Measurements from ENCODE around the gene DGKA. TPM values are rescaled to one million over a fixed set of nuclear protein-coding genes. Genes with fewer than 3 reads are reported as not detected.

The DGKA gene
- total RNA-seq, 2 experiments from 2014 or later: 144 to 170 TPM

DNA sequence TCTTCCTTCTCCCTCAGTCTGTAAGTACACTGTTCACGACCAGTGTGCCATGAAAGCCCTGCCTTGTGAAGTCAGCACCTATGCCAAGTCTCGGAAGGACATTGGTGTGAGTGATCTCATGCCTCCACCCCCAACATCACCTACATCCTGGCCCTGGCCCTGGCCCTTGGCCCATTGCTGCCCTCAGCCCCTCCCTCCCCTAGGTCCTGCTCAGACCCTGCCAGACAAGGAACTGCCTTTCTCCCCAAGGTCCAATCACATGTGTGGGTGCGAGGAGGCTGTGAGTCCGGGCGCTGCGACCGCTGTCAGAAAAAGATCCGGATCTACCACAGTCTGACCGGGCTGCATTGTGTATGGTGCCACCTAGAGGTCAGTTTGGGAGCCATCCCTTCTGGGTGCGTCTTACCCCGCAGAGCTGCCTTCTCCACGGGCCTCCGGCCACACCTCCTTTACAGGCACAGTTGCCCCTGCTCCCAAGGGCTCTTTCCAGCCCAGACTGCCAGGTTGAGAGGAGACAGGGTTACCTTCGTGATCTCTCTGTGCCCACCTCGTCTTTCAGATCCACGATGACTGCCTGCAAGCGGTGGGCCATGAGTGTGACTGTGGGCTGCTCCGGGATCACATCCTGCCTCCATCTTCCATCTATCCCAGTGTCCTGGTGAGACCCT, 9.2 kb downstream of the DGKA start:
- H3K36me3 ChIP-seq (ENCODE audit: insufficient read depth, low read length): peaks cover 96% of the 10 kb centered on the region
- peak overlapping the region; percentile 41 for H3K4me2 ChIP-seq (ENCODE audit: low read length)
- H3K4me1 ChIP-seq (ENCODE audit: insufficient read depth, low read length, poor library complexity, severe bottlenecking): peaks cover 16% of the 10 kb centered on the region
- no peak overlapping the region for H3K4me3 ChIP-seq (ENCODE audit: low read depth, low read length, poor library complexity, severe bottlenecking)
- TF ChIP-seq EZH2phosphoT487 (IDR thresholded peaks at IDR 0.05; ENCODE audit: borderline replicate concordance, low read depth, low read length): no peak
- TF ChIP-seq, protein P1, sequence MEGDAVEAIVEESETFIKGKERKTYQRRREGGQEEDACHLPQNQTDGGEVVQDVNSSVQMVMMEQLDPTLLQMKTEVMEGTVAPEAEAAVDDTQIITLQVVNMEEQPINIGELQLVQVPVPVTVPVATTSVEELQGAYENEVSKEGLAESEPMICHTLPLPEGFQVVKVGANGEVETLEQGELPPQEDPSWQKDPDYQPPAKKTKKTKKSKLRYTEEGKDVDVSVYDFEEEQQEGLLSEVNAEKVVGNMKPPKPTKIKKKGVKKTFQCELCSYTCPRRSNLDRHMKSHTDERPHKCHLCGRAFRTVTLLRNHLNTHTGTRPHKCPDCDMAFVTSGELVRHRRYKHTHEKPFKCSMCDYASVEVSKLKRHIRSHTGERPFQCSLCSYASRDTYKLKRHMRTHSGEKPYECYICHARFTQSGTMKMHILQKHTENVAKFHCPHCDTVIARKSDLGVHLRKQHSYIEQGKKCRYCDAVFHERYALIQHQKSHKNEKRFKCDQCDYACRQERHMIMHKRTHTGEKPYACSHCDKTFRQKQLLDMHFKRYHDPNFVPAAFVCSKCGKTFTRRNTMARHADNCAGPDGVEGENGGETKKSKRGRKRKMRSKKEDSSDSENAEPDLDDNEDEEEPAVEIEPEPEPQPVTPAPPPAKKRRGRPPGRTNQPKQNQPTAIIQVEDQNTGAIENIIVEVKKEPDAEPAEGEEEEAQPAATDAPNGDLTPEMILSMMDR (conservative IDR thresholded peaks at IDR 0.05; ENCODE audit: low read length): peak; percentile 95
- peak overlapping the region; percentile 36 for H3K27ac ChIP-seq (ENCODE audit: low read depth, low read length, poor library complexity, severe bottlenecking)
- H3K9me2 ChIP-seq (ENCODE audit: insufficient read depth, low read length): no peaks in the 10 kb centered on the region
- intact Hi-C loops (cut with micrococcal nuclease; ENCODE audit: unreplicated experiment): loop anchor here (1.0 kb wide), 4 partner anchors 10 to 201 kb away; no protein-coding TSS in a partner anchor
- POLR2A ChIA-PET: no interaction called here
- H3K79me2 ChIP-seq (ENCODE audit: insufficient read depth, low read depth, low read length): peaks cover under 1% of the 10 kb centered on the region; the same call in 1 of the 2 replicates
- peak; percentile 88 for DNase-seq (ENCODE audit: low spot score)
- no peak overlapping the region for H2AFZ ChIP-seq (ENCODE audit: low read length)
- peaks cover 6% of the 10 kb centered on the region; the same call in 1 of the 2 replicates for H4K20me1 ChIP-seq (ENCODE audit: insufficient read depth, low read length)
- BruUV-seq (replicated peaks): no TSS peak
- no peaks in the 10 kb centered on the region for H3K9me3 ChIP-seq (ENCODE audit: low read length)
- CTCF ChIA-PET (ENCODE audit: unreplicated experiment): interaction anchor here (1.0 to 1.6 kb wide), 2 partner anchors 14 to 110 kb away, joined by 4 to 5 read pairs; partner anchors contain the start of gene DNAJC14

DNA sequence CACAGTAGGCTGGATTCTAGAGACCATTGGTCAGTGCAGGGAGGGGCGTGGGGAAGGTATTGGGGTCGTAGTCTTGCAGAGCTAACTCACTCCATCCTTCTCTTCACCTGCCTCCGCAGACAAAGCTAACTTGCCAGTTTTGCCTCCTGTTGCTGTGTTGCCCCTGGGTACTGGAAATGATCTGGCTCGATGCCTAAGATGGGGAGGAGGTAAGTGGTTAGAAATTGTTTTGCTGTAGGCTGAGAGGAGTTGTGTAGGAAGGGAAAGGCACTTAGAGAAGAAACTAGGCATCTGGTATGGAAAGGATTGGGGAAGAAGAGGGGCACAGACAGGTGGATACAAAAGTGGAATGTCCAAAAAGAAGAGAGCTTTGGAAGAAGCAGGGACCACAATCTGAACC, 11.1 kb downstream of the DGKA start:
- no TSS peak for BruUV-seq (replicated peaks)
- intact Hi-C loops (cut with micrococcal nuclease; ENCODE audit: unreplicated experiment): no loop called here
- Histone ChIP-seq H3K4me1 (ENCODE audit: insufficient read depth, low read length, poor library complexity, severe bottlenecking) (peaks cover 16% of the 10 kb centered on the region), H3K36me3 (ENCODE audit: insufficient read depth, low read length) (peaks cover 93% of the 10 kb centered on the region), H3K9me2 (ENCODE audit: insufficient read depth, low read length) (no peaks in the 10 kb centered on the region), H3K27ac (ENCODE audit: low read depth, low read length, poor library complexity, severe bottlenecking) (no peak overlapping the region), H4K20me1 (ENCODE audit: insufficient read depth, low read length) (peaks cover 5% of the 10 kb centered on the region; the same call in 1 of the 2 replicates), H2AFZ (ENCODE audit: low read length) (no peak overlapping the region), H3K79me2 (ENCODE audit: insufficient read depth, low read depth, low read length) (no peaks in the 10 kb centered on the region), H3K4me2 (ENCODE audit: low read length) (no peak overlapping the region), H3K9me3 (ENCODE audit: low read length) (no peaks in the 10 kb centered on the region), H3K4me3 (ENCODE audit: low read depth, low read length, poor library complexity, severe bottlenecking) (no peak overlapping the region)
- CTCF ChIA-PET (ENCODE audit: unreplicated experiment): no interaction called here
- DNase-seq (ENCODE audit: low spot score): no peak
- no peak for TF ChIP-seq EZH2phosphoT487 (IDR thresholded peaks at IDR 0.05; ENCODE audit: borderline replicate concordance, low read depth, low read length)
- POLR2A ChIA-PET: no interaction called here

DNA sequence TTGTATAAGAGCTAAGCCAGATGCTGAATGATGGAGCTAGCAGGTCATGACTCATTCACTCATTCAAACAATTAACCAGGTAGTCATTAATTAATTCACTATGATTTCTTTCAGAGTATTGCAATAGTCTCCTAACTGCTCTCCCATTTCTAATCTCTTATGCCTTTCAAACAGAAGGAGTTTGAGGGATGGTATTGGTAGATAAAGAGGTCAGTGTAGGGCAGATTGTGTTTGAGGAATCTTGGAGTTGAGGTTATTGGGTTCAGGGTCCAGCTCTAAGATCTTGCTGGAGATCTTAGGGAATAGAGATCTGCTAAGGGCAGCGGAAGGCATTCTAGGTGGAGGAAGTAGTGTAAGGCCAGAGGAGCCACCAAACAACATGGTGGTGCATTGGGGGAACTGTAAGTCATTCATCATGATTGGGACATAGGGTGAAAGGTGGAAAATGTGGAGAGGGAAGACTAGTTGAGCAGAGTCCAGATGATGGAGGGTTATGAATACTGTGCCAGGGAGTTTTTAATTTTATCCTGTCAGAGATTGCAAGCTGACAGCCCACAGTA, 11.7 kb downstream of the DGKA start:
- TF ChIP-seq, protein P1 (conservative IDR thresholded peaks at IDR 0.05; ENCODE audit: low read length): no peak
- TF ChIP-seq EZH2phosphoT487 (IDR thresholded peaks at IDR 0.05; ENCODE audit: borderline replicate concordance, low read depth, low read length): no peak
- Histone ChIP-seq H3K9me3 (ENCODE audit: low read length) (no peaks in the 10 kb centered on the region), H3K27ac (ENCODE audit: low read depth, low read length, poor library complexity, severe bottlenecking) (no peak overlapping the region), H3K4me3 (ENCODE audit: low read depth, low read length, poor library complexity, severe bottlenecking) (no peak overlapping the region), H3K9me2 (ENCODE audit: insufficient read depth, low read length) (no peaks in the 10 kb centered on the region), H4K20me1 (ENCODE audit: insufficient read depth, low read length) (peaks cover 5% of the 10 kb centered on the region; the same call in 1 of the 2 replicates), H3K4me1 (ENCODE audit: insufficient read depth, low read length, poor library complexity, severe bottlenecking) (peaks cover 16% of the 10 kb centered on the region), H3K79me2 (ENCODE audit: insufficient read depth, low read depth, low read length) (no peaks in the 10 kb centered on the region), H3K36me3 (ENCODE audit: insufficient read depth, low read length) (peaks cover 93% of the 10 kb centered on the region), H3K4me2 (ENCODE audit: low read length) (no peak overlapping the region), H2AFZ (ENCODE audit: low read length) (no peak overlapping the region)
- BruUV-seq (replicated peaks): TSS peak; percentile 20
- intact Hi-C loops (cut with micrococcal nuclease; ENCODE audit: unreplicated experiment): no loop called here
- ChIA-PET POLR2A (interaction anchor here (0.5 kb wide), 1 partner anchor 1890 kb away, joined by 7 read pairs; no protein-coding TSS in a partner anchor), CTCF (ENCODE audit: unreplicated experiment) (no interaction called here)
- DNase-seq (ENCODE audit: low spot score): no peak
